K562 (cell line): ENCODE data around the gene ACHE. TPM values are rescaled to one million over a fixed set of nuclear protein-coding genes. Genes with fewer than 3 reads are reported as not detected.

Source experiments
- ATAC-seq: fragments of 200-7000 bp; cut with Tn5 transposase; 3 replicates; pipeline ENCODE4 v1.9.1; 2020; ENCODE audit warnings: moderate library complexity
- BruUV-seq: library from RNA; stranded (reverse); fragments of 400-500 nt; replicated peaks from 2 replicates; lab custom pipeline; 2021; lab: Mats Ljungman, UMichigan
- CTCF ChIA-PET: fragments of 300-600 bp; formaldehyde crosslinking; extraction: SDS; loops from one replicate; lab custom pipeline; 2021; ENCODE audit warnings: low intra/inter-chr PET ratio; lab: Yijun Ruan, JAX
- POLR2A ChIA-PET: fragments of 300-600, 350-650 bp; sonication (Branson Sonifier 250); formaldehyde crosslinking; extraction: SDS; loops from one replicate; lab custom pipeline; 2021; ENCODE audit warnings: antibody characterized with exemption, inconsistent platforms; lab: Yijun Ruan, JAX
- DNase-seq, 4 experiments: peaks; one replicate each; pipeline versions ENCODE4 v3.0.0 to v3.0.0-alpha.2; 2011 to 2018; ENCODE audit warnings: low spot score in 3 of 4, mixed read lengths in 3 of 4; ENCODE audit errors: extremely low read depth in 1 of 4
- FAIRE-seq: peaks from 2 replicates; lab custom pipeline; 2011; peaks lifted over from hg19 to GRCh38; lab: Jason Lieb, UNC
- H2AFZ ChIP-seq: 2 replicates; pipeline ENCODE4 v1.6.0; 2011; ENCODE audit warnings: low read depth, low read length, control low read depth, inconsistent platforms
- H3K27ac ChIP-seq: fragments of 200-600 bp; 3 replicates; pipeline ENCODE4 v1.8.0; 2011; ENCODE audit warnings: low read depth, mild to moderate bottlenecking, control low read depth, inconsistent platforms, low read length, moderate library complexity, mixed read lengths; ENCODE audit errors: extremely low read depth
- H3K27me3 ChIP-seq, 2 experiments: fragments of 300-600 bp in 1 of 2; 2 replicates in 1 of 2; 3 replicates in 1 of 2; pipeline versions ENCODE4 v1.6.0 to v1.8.0; 2011; ENCODE audit warnings: inconsistent platforms in 2 of 2, low read length in 2 of 2, mild to moderate bottlenecking in 1 of 2, mixed read lengths in 1 of 2, moderate library complexity in 1 of 2; ENCODE audit not compliant: control insufficient read depth in 2 of 2, insufficient read depth in 2 of 2
- H3K36me3 ChIP-seq: fragments of 300-600 bp; 3 replicates; pipeline ENCODE4 v1.8.0; 2011; ENCODE audit warnings: mild to moderate bottlenecking, low read length, inconsistent platforms; ENCODE audit not compliant: control insufficient read depth, insufficient read depth
- H3K4me1 ChIP-seq, 2 experiments: fragments of 200-600 bp in 1 of 2; replicated peaks in 1 of 2; 2 replicates in 1 of 2; 3 replicates in 1 of 2; pipeline versions ENCODE4 v1.5.1 to v1.8.0; 2011; ENCODE audit warnings: inconsistent platforms in 2 of 2, low read length in 2 of 2, mild to moderate bottlenecking in 1 of 2, mixed read lengths in 1 of 2, moderate library complexity in 1 of 2; ENCODE audit not compliant: control insufficient read depth in 2 of 2, insufficient read depth in 2 of 2
- H3K4me2 ChIP-seq: 2 replicates; pipeline ENCODE4 v1.6.1; 2011; ENCODE audit warnings: low read length, control low read depth, inconsistent platforms, mixed read lengths; ENCODE audit not compliant: insufficient read depth
- H3K4me3 ChIP-seq: fragments of 200-600 bp; sonication (generic), shearing (Covaris generic); 2 replicates; pipeline ENCODE4 v1.5.1; 2016; ENCODE audit warnings: control low read depth, inconsistent platforms
- H3K79me2 ChIP-seq: fragments of 200-600 bp; 3 replicates; pipeline ENCODE4 v1.8.0; 2011; ENCODE audit warnings: low read length, inconsistent platforms; ENCODE audit not compliant: control insufficient read depth, insufficient read depth
- H3K9ac ChIP-seq, 2 experiments: 2 replicates each; pipeline versions ENCODE4 v1.6.0 to v1.6.1; 2011; ENCODE audit warnings: low read depth in 2 of 2, low read length in 2 of 2, control low read depth in 1 of 2, inconsistent platforms in 1 of 2, mild to moderate bottlenecking in 1 of 2, mixed read lengths in 1 of 2; ENCODE audit not compliant: insufficient read depth in 1 of 2
- H3K9me1 ChIP-seq: one replicate; pipeline ENCODE4 v1.6.0; 2011; ENCODE audit warnings: inconsistent platforms, mild to moderate bottlenecking, low read length, moderate library complexity; ENCODE audit not compliant: control insufficient read depth, insufficient read depth
- H3K9me3 ChIP-seq: replicated peaks from 2 replicates; pipeline ENCODE4 v1.5.1; 2011; ENCODE audit warnings: low read depth, low read length, inconsistent platforms; ENCODE audit not compliant: control insufficient read depth, insufficient read depth
- H4K20me1 ChIP-seq: replicated peaks from 2 replicates; pipeline ENCODE4 v1.6.1; 2011; ENCODE audit warnings: low read length, inconsistent platforms, mixed read lengths; ENCODE audit not compliant: control insufficient read depth, insufficient read depth
- BHLHE40 ChIP-seq: IDR thresholded peaks from 2 replicates; pipeline ENCODE4 v1.6.1; 2011; ENCODE audit warnings: low read length, improper control_type of control experiment
- CBX1 ChIP-seq: sonication (generic); IDR thresholded peaks from 2 replicates; pipeline ENCODE4 v1.6.1; 2016; ENCODE audit warnings: antibody characterized with exemption, low read depth, mild to moderate bottlenecking
- DMBX1 ChIP-seq: fragments of 250-450 bp; sonication (Bioruptor Pico); IDR thresholded peaks from 2 replicates; pipeline ENCODE4 v1.8.0; 2022; ENCODE audit warnings: inconsistent platforms, mild to moderate bottlenecking, moderate library complexity, borderline replicate concordance
- FOSL1 ChIP-seq: fragments of 200-800 bp; sonication (Bioruptor generic); conservative IDR thresholded peaks from 2 replicates; pipeline ENCODE4 v1.6.1; 2016; ENCODE audit warnings: missing genetic modification characterization, missing compliant biosample characterization
- FOXA1 ChIP-seq: fragments of 450-650 bp; IDR thresholded peaks from 2 replicates; pipeline ENCODE4 v1.6.1; 2016; ENCODE audit warnings: mild to moderate bottlenecking, borderline replicate concordance
- HEY1 ChIP-seq: fragments of 250-450 bp; sonication (Bioruptor Pico); IDR thresholded peaks from 2 replicates; pipeline ENCODE4 v1.5.0; 2020; ENCODE audit warnings: mild to moderate bottlenecking, moderate library complexity, borderline replicate concordance
- MAZ ChIP-seq, 2 experiments: fragments of 450-650 bp in 1 of 2; sonication (generic) in 1 of 2; formaldehyde crosslinking; IDR thresholded peaks in 1 of 2; conservative IDR thresholded peaks in 1 of 2; 2 replicates each; pipeline versions ENCODE4 v1.4.0 to v1.5.0; 2020; ENCODE audit warnings: mild to moderate bottlenecking in 1 of 2, missing genetic modification reagents in 1 of 2
- RAD21 ChIP-seq, 2 experiments: fragments of 250-450 bp in 1 of 2; fragments of 450-650 bp in 1 of 2; sonication (Bioruptor Pico) in 1 of 2; formaldehyde crosslinking in 1 of 2; IDR thresholded peaks in 1 of 2; conservative IDR thresholded peaks in 1 of 2; 2 replicates each; pipeline versions ENCODE4 v1.4.0 to v1.8.0; 2020 to 2022; ENCODE audit warnings: mild to moderate bottlenecking in 2 of 2, moderate library complexity in 1 of 2
- RREB1 ChIP-seq: fragments of 250-450 bp; sonication (Bioruptor Pico); IDR thresholded peaks from 2 replicates; pipeline ENCODE4 v1.4.0; 2020
- SETDB1 ChIP-seq: IDR thresholded peaks from one replicate; pipeline ENCODE4 v1.6.1; 2012; ENCODE audit warnings: low read length, control low read depth, inconsistent platforms
- SP2 ChIP-seq: IDR thresholded peaks from 2 replicates; pipeline ENCODE4 v1.6.1; 2011; ENCODE audit warnings: mild to moderate bottlenecking, low read depth, low read length, moderate library complexity; ENCODE audit not compliant: poor library complexity, severe bottlenecking; ENCODE audit errors: extremely low read depth
- TCF15 ChIP-seq: fragments of 250-450 bp; sonication (Bioruptor Pico); IDR thresholded peaks from 2 replicates; pipeline ENCODE4 v1.8.0; 2022; ENCODE audit warnings: moderate library complexity, mild to moderate bottlenecking, inconsistent platforms
- ZFX ChIP-seq: sonication (generic); formaldehyde crosslinking; IDR thresholded peaks from 2 replicates; pipeline ENCODE4 v1.8.0; 2022; ENCODE audit warnings: mild to moderate bottlenecking, missing genetic modification reagents, moderate library complexity
- ZNF717 ChIP-seq: fragments of 250-450 bp; sonication (Bioruptor Pico); IDR thresholded peaks from 2 replicates; pipeline ENCODE4 v1.5.0; 2021
- WGBS: fragments of 100-300 bp; shearing (Covaris generic); methylation state at CpG from one replicate; pipeline ENCODE4 v1.1.6; 2016; ENCODE audit warnings: low coverage, mixed read lengths; ENCODE audit not compliant: insufficient coverage; ENCODE audit errors: missing lambda C conversion rate; 5-methylcytosine and 5-hydroxymethylcytosine counted together
- in situ Hi-C: fragments of 300-500 bp; cut with MboI; formaldehyde crosslinking; loops from 4 replicates; pipeline ENCODE4 v1.15.0; 2018; ENCODE audit warnings: inconsistent platforms, mixed read lengths
- intact Hi-C: fragments of 100-400 bp; cut with micrococcal nuclease; formaldehyde crosslinking; loops from 2 replicates; pipeline ENCODE4 v1.14.2; 2022
- polyA plus RNA-seq, 8 experiments: library from polyadenylated mRNA; depleted of rRNA in 4 of 8; stranded (reverse) in 5 of 8; unstranded in 3 of 8; fragments of >200 nt; fragmentation: Nextera tagmentation in 2 of 8; fragmentation: Illumina TruSeq in 1 of 8; extraction: Ambion mirVana in 2 of 8; extraction: Trizol in 1 of 8; gene quantifications; 2 replicates each; pipeline versions ENCODE4 v1.2.1 to v1.2.3, GENCODE V29; 2011 to 2014; ENCODE audit warnings: inconsistent platforms in 1 of 8, missing spikeins in 1 of 8
- total RNA-seq, 7 experiments: library from RNA; depleted of rRNA in 6 of 7; stranded (reverse); fragments of >200 nt in 6 of 7; fragmentation: Illumina TruSeq in 2 of 7; extraction: Trizol in 2 of 7; gene quantifications; 2 replicates each; pipeline versions ENCODE4 v1.2.1 to v1.2.3, GENCODE V29; 2011 to 2021; ENCODE audit warnings: low replicate concordance in 1 of 7

ACHE gene
- total and polyA plus RNA-seq, 9 of the 15 experiments (the other 6 are each of a cell fraction or from before 2014, with no cell fraction given): 0.04 to 8.8 (median 1.9) TPM

- peak; percentile 68 to 79 (median 71) for DNase-seq
- in situ Hi-C loops: loop anchor here (5.0 kb wide), 1 partner anchor 162 kb away; no protein-coding TSS in a partner anchor
- peaks cover 3% of the 10 kb centered on the region; the same call in 2 of the 3 replicates for H3K79me2 ChIP-seq
- H3K4me3 ChIP-seq: peak overlapping the region; percentile 52
- under 1% methylated on average over 61 of the region's 83 CpGs for WGBS
- FAIRE-seq: no peak
- H3K9me1 ChIP-seq: no peaks in the 10 kb centered on the region
- peak overlapping the region; percentile 75 for H2AFZ ChIP-seq
- H3K9ac ChIP-seq: peak overlapping the region; percentile 52 to 90; a peak in 3 of 4 replicates
- TSS peak; percentile 42 for BruUV-seq
- H3K4me1 ChIP-seq: peaks cover 33 to 83% of the 10 kb centered on the region in 2 experiments
- intact Hi-C loops: loop anchor here (5.0 kb wide), 3 partner anchors 182 to 387 kb away; no protein-coding TSS in a partner anchor
- peak; percentile 32 for ATAC-seq
- H4K20me1 ChIP-seq: no peaks in the 10 kb centered on the region
- H3K27me3 ChIP-seq: no peaks in the 10 kb centered on the region
- CTCF ChIA-PET: interaction anchor here (0.6 to 2.3 kb wide), 10 partner anchors 164 to 644 kb away, joined by 3 to 28 read pairs (median 4); partner anchors contain the start of gene AP1S1
- no peaks in the 10 kb centered on the region for H3K36me3 ChIP-seq
- no peak overlapping the region; the same call in 2 of the 3 replicates for H3K27ac ChIP-seq
- H3K4me2 ChIP-seq: peak overlapping the region; percentile 71
- POLR2A ChIA-PET: interaction anchor here (0.9 to 1.8 kb wide), 2 partner anchors 20 to 21 kb away, joined by 3 to 6 read pairs; partner anchors contain the start of gene SRRT
- H3K9me3 ChIP-seq: no peaks in the 10 kb centered on the region
- TF ChIP-seq FOSL1 (tag) (no peak), FOXA1 (no peak), DMBX1 (no peak), SETDB1 (no peak), ZNF717 (CRISPR knock-in tag) (no peak), MAZ (CRISPR knock-in tag; conservative IDR thresholded peaks at IDR 0.05 in 1 of 2, IDR thresholded peaks at IDR 0.05 in 1 of 2) (peak; percentile 42 to 78; a peak in 2 of 4 replicates), BHLHE40 (no peak), RAD21 (CRISPR knock-in tag; conservative IDR thresholded peaks at IDR 0.05 in 1 of 2, IDR thresholded peaks at IDR 0.05 in 1 of 2) (peak; percentile 68 to 88), CBX1 (no peak), RREB1 (CRISPR knock-in tag) (no peak), HEY1 (no peak), ZFX (peak; percentile 52; the same call in 1 of the 2 replicates), TCF15 (CRISPR knock-in tag) (no peak), SP2 (no peak)
These were observed 608 bp downstream of the ACHE start for GRCh38 chr7:100894860-100895700.
